Superior temporal gyrus (tissue), 1 donor: ENCODE results near the gene UIMC1.

Source experiments
- DNase-seq: peaks from one replicate; pipeline ENCODE4 v3.0.0-alpha.2; 2016; ENCODE audit errors: extremely low spot score

Gene UIMC1

GRCh38 chr5:176870110-176870591 is 136.4 kb downstream of the UIMC1 start:
- DNase-seq = no peak

GRCh38 chr5:176869501-176870109 is 137.0 kb downstream of the UIMC1 start:
- no peak for DNase-seq

- DNase-seq = no peak
These were observed 137.8 kb downstream of the UIMC1 start for GRCh38 chr5:176868731-176869130.

GRCh38 chr5:176868126-176868525 is 138.5 kb downstream of the UIMC1 start:
- no peak for DNase-seq

GRCh38 chr5:176866707-176867310 is 139.8 kb downstream of the UIMC1 start:
- DNase-seq = no peak

GRCh38 chr5:176865964-176866363 is 140.6 kb downstream of the UIMC1 start:
- DNase-seq = no peak

GRCh38 chr5:176864755-176865154 is 141.8 kb downstream of the UIMC1 start:
- DNase-seq = no peak

GRCh38 chr5:176863765-176864098 is 142.8 kb downstream of the UIMC1 start:
- DNase-seq = no peak

GRCh38 chr5:176863041-176863764 is 143.4 kb downstream of the UIMC1 start:
- DNase-seq = no peak

GRCh38 chr5:176862330-176862995 is 144.1 kb downstream of the UIMC1 start:
- no peak for DNase-seq

- no peak for DNase-seq
These were observed 145.3 kb downstream of the UIMC1 start for GRCh38 chr5:176861276-176861675.

- no peak for DNase-seq
These were observed 146.2 kb downstream of the UIMC1 start for GRCh38 chr5:176860381-176860780.

GRCh38 chr5:176859916-176860315 is 146.7 kb downstream of the UIMC1 start:
- DNase-seq = no peak

- DNase-seq = no peak
These were observed 148.7 kb downstream of the UIMC1 start for GRCh38 chr5:176857894-176858273.

GRCh38 chr5:176857216-176857893 is 149.2 kb downstream of the UIMC1 start:
- DNase-seq = no peak

- no peak for DNase-seq
These were observed 149.8 kb downstream of the UIMC1 start for GRCh38 chr5:176856746-176857145.

- DNase-seq = no peak
These were observed 151.0 kb downstream of the UIMC1 start for GRCh38 chr5:176855598-176855997.
